Measurements from ENCODE around the gene CARS2.
A peak's percentile ranks its signal among the peaks of the same experiment; 100 is the strongest.
"Not testable (repeated sequence)": the region's sequence is repeated elsewhere in the genome, so short reads cannot be mapped to it uniquely, and the experiment has no call there.

The CARS2 gene

GRCh38 chr13:110676595-110677587, 29.0 kb downstream of the CARS2 start:
- peaks cover 0 to 8% of the 10 kb centered on the region in 2 donors for H3K9me3 Mint-ChIP-seq
- DNase-seq (peak; percentile 26 to 50), ATAC-seq (peak; percentile 81)
- H3K27me3 Mint-ChIP-seq, result no peaks in the 10 kb centered on the region
- H3K27ac Mint-ChIP-seq, result peak overlapping the region; percentile 74 to 87
- peaks cover 48% of the 10 kb centered on the region for H3K4me1 Mint-ChIP-seq
- peak overlapping the region in 1 of 2 donors; percentile 4 for H3K4me3 Mint-ChIP-seq

- not testable (repeated sequence) for DNase-seq, H3K9me3 Mint-ChIP-seq, ATAC-seq, H3K4me3 Mint-ChIP-seq, H3K27ac Mint-ChIP-seq, H3K27me3 Mint-ChIP-seq
- peaks cover 21% of the 10 kb centered on the region for H3K4me1 Mint-ChIP-seq
Measured at GRCh38 chr13:110669814-110670213, 36.1 kb downstream of the CARS2 start.

DNA sequence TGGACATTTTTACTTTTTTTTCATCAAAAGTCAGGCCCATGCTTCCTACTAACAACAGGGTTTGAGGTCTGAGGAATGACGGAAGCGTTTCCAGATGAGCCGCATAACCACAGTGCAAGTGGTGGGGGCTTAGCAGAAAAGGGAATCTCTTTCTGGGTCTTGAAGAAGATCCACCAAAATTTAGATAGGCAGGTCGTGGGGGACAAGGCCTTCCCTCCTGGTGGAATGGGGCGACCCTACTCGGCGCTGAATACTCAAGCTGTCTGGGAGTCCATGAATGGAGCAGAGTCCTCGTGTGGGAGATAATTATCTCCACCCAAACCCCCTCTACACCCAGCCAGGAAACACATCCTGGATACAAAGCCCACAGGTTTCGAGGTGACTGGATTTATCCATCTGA, 36.9 kb downstream of the CARS2 start:
- Mint-ChIP-seq H3K4me3 (no peak overlapping the region), H3K9me3 (no peaks in the 10 kb centered on the region), H3K27ac (no peak overlapping the region), H3K27me3 (no peaks in the 10 kb centered on the region), H3K4me1 (peaks cover 21% of the 10 kb centered on the region)
- ATAC-seq, result no peak
- no peak for DNase-seq

DNA sequence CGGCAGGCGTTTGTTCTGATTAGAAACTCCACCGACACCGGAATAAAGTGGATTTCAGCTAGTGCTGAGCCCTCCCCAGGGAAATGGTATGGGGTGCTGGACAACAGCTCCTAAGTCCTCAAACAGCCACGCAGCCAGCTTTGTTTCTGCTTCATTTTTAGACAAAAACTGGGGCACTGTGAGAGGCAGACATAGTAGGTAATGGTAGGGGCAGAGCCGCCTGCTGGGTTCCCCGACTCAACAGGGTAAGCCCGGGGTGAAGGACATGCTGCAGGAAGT, 39.7 kb downstream of the CARS2 start:
- no peak for ATAC-seq
- H3K4me3 Mint-ChIP-seq, result no peak overlapping the region
- H3K9me3 Mint-ChIP-seq, result peaks cover 11 to 12% of the 10 kb centered on the region in 2 donors
- peaks cover 6% of the 10 kb centered on the region for H3K4me1 Mint-ChIP-seq
- no peak overlapping the region for H3K27ac Mint-ChIP-seq
- DNase-seq, result no peak
- H3K27me3 Mint-ChIP-seq, result no peaks in the 10 kb centered on the region

DNA sequence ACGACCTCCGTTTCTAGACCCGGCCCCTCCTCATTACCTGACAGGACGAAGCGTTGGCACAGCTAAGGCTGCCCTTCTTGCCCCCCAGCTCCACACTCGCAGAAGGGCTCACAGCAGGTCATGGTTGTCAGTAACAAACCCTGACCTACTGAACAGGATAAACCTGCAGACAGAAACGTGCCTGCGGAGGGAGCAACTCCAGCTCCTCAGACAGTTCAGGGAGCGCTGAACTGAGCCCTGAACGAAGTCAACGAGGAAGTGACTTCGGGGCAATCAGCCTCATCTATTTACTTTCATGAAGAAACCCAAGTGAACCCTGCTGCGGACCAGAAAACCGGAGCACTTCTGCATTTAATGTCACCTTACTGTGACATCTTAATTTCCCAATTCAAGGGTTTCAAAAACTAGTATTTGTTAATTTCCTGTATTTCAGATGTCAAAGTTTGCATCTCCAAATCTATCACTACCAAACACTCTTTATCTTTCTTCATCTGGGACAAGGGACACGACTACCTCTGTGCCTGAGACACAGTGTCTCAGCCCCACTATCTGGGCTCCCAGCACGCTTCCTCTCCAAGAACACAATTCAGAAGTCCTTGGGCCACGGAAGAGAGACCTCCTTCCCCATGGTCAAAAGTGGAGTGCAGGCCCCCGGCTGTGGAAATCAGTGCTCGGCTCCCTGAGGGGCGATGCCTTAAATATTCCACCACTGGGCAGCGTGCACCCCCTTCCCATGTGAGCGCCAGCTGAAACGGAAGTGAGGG, 40.2 kb downstream of the CARS2 start:
- Mint-ChIP-seq H3K27me3 (no peaks in the 10 kb centered on the region), H3K27ac (no peak overlapping the region), H3K9me3 (peaks cover 11 to 14% of the 10 kb centered on the region in 2 donors), H3K4me3 (no peak overlapping the region), H3K4me1 (peaks cover 2% of the 10 kb centered on the region)
- no peak for DNase-seq
- ATAC-seq, result no peak

DNA sequence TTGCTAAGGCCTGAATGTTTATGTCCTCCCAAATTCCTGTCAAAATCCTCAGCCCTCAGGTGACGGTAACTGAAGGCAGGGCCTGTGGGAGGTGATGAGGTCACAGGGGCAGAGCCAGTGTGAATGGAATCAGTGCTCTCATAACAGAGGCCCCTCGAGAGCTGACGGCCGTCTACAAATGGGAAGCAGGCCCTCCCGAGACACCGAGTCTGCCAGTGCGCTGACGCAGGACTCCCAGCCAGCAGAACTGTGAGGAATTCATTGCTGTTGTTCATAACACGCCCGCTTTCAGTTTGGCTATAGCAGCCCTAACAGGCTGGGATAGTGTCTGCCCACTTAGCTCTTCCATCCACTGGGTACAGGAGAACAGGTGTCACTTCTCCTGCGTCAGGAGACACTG, 41.2 kb downstream of the CARS2 start:
- Mint-ChIP-seq H3K27ac (no peak overlapping the region), H3K4me3 (no peak overlapping the region), H3K27me3 (no peaks in the 10 kb centered on the region), H3K9me3 (peaks cover 11 to 22% of the 10 kb centered on the region in 2 donors), H3K4me1 (peaks cover 7% of the 10 kb centered on the region)
- DNase-seq (no peak), ATAC-seq (no peak)

- Mint-ChIP-seq H3K9me3 (peaks cover 11 to 22% of the 10 kb centered on the region in 2 donors), H3K4me3 (no peak overlapping the region), H3K4me1 (peaks cover 13% of the 10 kb centered on the region), H3K27me3 (no peaks in the 10 kb centered on the region), H3K27ac (no peak overlapping the region)
- DNase-seq (no peak), ATAC-seq (no peak)
Measured at GRCh38 chr13:110664041-110664440, 41.9 kb downstream of the CARS2 start.

DNA sequence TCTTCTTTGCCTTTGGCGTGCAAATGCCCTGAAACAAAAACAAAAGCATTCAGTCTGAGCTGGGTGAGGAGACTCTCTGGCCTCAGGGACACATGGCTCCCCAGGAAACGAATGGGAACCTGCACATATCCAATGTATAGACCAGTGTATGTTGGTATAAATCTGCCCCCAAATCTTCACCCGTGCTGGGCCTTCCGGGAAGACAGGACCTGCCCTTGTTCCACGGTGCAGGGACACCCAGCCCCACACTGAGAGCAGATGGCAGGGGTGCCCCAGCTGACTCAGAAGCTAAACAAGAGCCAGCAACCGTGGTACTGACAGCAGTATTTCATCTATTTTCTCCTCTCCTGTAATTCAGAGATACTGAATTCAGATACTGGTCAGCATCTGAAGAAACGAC, 42.4 kb downstream of the CARS2 start:
- peaks cover 19% of the 10 kb centered on the region for H3K4me1 Mint-ChIP-seq
- DNase-seq (no peak), ATAC-seq (no peak)
- H3K27ac Mint-ChIP-seq, result no peak overlapping the region
- no peaks in the 10 kb centered on the region for H3K27me3 Mint-ChIP-seq
- peaks cover 11 to 22% of the 10 kb centered on the region in 2 donors for H3K9me3 Mint-ChIP-seq
- H3K4me3 Mint-ChIP-seq, result no peak overlapping the region

- Mint-ChIP-seq H3K9me3 (peaks cover 11 to 22% of the 10 kb centered on the region in 2 donors), H3K27ac (peak overlapping the region in 1 of 2 donors; percentile 10)
- no peak for DNase-seq
Measured at GRCh38 chr13:110662777-110663443, 43.0 kb downstream of the CARS2 start.

GRCh38 chr13:110662091-110662490, 43.8 kb downstream of the CARS2 start:
- no peak overlapping the region for H3K4me3 Mint-ChIP-seq
- peaks cover 11 to 22% of the 10 kb centered on the region in 2 donors for H3K9me3 Mint-ChIP-seq
- H3K4me1 Mint-ChIP-seq, result peaks cover 28% of the 10 kb centered on the region
- DNase-seq (no peak), ATAC-seq (no peak)
- H3K27ac Mint-ChIP-seq, result no peak overlapping the region
- no peaks in the 10 kb centered on the region for H3K27me3 Mint-ChIP-seq

More at GRCh38 chr13:110662777-110663443, 43.0 kb downstream of the CARS2 start:
- Mint-ChIP-seq H3K4me1 (peaks cover 25% of the 10 kb centered on the region), H3K27me3 (no peaks in the 10 kb centered on the region), H3K4me3 (no peak overlapping the region)
- no peak for ATAC-seq

- DNase-seq (no peak), ATAC-seq (no peak)
- Mint-ChIP-seq H3K27ac (no peak overlapping the region), H3K27me3 (no peaks in the 10 kb centered on the region), H3K9me3 (peaks cover 11 to 22% of the 10 kb centered on the region in 2 donors), H3K4me1 (peaks cover 32% of the 10 kb centered on the region), H3K4me3 (no peak overlapping the region)
Measured at GRCh38 chr13:110661256-110661655, 44.7 kb downstream of the CARS2 start.

GRCh38 chr13:110658218-110658911, 47.6 kb downstream of the CARS2 start:
- peaks cover 11 to 22% of the 10 kb centered on the region in 2 donors for H3K9me3 Mint-ChIP-seq
- peak; percentile 95 for ATAC-seq
- not testable (repeated sequence) for DNase-seq, H3K27me3 Mint-ChIP-seq
- H3K4me3 Mint-ChIP-seq, result peak overlapping the region in 1 of 2 donors; percentile 40
- H3K27ac Mint-ChIP-seq, result peak overlapping the region in 1 of 2 donors; percentile 19
- peaks cover 53% of the 10 kb centered on the region for H3K4me1 Mint-ChIP-seq

DNA sequence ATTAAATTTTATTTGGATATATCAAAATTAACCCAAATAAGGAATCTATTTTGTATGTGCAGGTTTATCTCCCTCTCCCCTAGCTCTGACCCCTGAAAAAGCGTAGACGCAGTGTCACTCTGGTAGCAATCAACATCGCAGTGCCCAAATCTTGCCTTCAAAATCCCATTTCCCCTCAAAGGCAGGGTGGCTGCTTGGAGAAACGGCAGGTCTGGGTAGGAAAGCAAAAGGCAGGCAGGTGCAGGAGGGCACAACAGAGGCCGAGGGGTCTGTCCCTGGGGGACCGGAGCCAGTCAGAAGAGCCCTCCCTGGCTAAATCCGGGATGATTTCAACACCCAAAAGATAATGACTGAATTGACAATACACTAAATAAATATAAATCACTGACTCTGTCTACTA, 48.7 kb downstream of the CARS2 start:
- H3K4me3 Mint-ChIP-seq, result no peak overlapping the region
- DNase-seq (no peak), ATAC-seq (no peak)
- H3K9me3 Mint-ChIP-seq, result peaks cover 8 to 17% of the 10 kb centered on the region in 2 donors
- no peak overlapping the region for H3K27ac Mint-ChIP-seq
- peaks cover 56% of the 10 kb centered on the region for H3K4me1 Mint-ChIP-seq
- no peaks in the 10 kb centered on the region for H3K27me3 Mint-ChIP-seq

DNA sequence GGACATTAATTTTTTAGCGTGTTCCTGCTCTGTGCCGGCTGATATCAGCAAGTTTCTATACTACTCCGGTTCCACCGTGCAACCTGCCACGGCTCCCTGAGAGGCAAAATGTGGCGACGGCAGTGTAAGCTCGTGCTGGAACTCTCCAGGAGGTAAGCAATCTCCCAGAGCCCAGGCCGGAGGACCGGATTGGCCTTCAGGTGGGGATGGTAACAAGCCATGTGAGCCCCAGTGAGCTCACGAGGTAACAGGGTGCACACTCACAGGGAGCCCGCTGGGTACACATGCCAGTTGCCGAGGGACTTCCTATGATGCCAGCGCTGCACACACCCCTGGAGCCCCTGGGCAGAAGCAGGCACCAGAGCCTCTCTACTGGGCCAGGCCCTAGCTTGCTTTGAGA, 52.1 kb downstream of the CARS2 start:
- Mint-ChIP-seq H3K27me3 (no peaks in the 10 kb centered on the region), H3K27ac (no peak overlapping the region), H3K9me3 (no peaks in the 10 kb centered on the region), H3K4me1 (peaks cover 47% of the 10 kb centered on the region), H3K4me3 (no peak overlapping the region)
- DNase-seq (no peak), ATAC-seq (no peak)

GRCh38 chr13:110653271-110653670, 52.6 kb downstream of the CARS2 start:
- H3K27me3 Mint-ChIP-seq, result no peaks in the 10 kb centered on the region
- peaks cover 42% of the 10 kb centered on the region for H3K4me1 Mint-ChIP-seq
- H3K27ac Mint-ChIP-seq, result no peak overlapping the region
- DNase-seq (no peak), ATAC-seq (no peak)
- H3K4me3 Mint-ChIP-seq, result no peak overlapping the region
- H3K9me3 Mint-ChIP-seq, result no peaks in the 10 kb centered on the region

All from stimulated activated naive CD8-positive, alpha-beta T cell treated with anti-CD3 and anti-CD28 coated beads, Interleukin-15, amount 100 ng/mL, for 72 hours (primary cell).